Effector memory CD4-positive, alpha-beta T cell (primary cell): ENCODE data around the gene RFTN1.

Source experiments
- DNase-seq, 3 donors: peaks; one replicate each; pipeline ENCODE4 v3.0.0-alpha.2; 2020
- H3K27ac ChIP-seq: 2 replicates; pipeline ENCODE4 v1.7.0; 2013; ENCODE audit warnings: mild to moderate bottlenecking, low read length, moderate library complexity; ENCODE audit not compliant: insufficient read depth, poor library complexity, severe bottlenecking
- H3K27me3 ChIP-seq: replicated peaks from 2 replicates; pipeline ENCODE4 v1.7.0; 2013; ENCODE audit warnings: mild to moderate bottlenecking, low read length; ENCODE audit not compliant: insufficient read depth, control insufficient read depth, poor library complexity, severe bottlenecking
- H3K36me3 ChIP-seq: 2 replicates; pipeline ENCODE4 v1.7.0; 2013; ENCODE audit warnings: mild to moderate bottlenecking, low read length, moderate library complexity; ENCODE audit not compliant: control insufficient read depth, insufficient read depth
- H3K4me1 ChIP-seq: 2 replicates; pipeline ENCODE4 v1.7.0; 2013; ENCODE audit warnings: low read length, mild to moderate bottlenecking; ENCODE audit not compliant: control insufficient read depth, insufficient read depth, poor library complexity, severe bottlenecking
- H3K4me3 ChIP-seq: 2 replicates; pipeline ENCODE4 v1.7.0; 2013; ENCODE audit warnings: low read length, low read depth, mild to moderate bottlenecking; ENCODE audit not compliant: insufficient read depth, poor library complexity, severe bottlenecking
- H3K9me3 ChIP-seq: 2 replicates; pipeline ENCODE4 v1.7.0; 2013; ENCODE audit warnings: mild to moderate bottlenecking, low read length, moderate library complexity; ENCODE audit not compliant: control insufficient read depth

Gene RFTN1

GRCh38 chr3:16346413-16347081 is 167.0 kb downstream of the RFTN1 start:
- Histone ChIP-seq H3K36me3 (peaks cover 29% of the 10 kb centered on the region), H3K27ac (no peak overlapping the region), H3K9me3 (no peaks in the 10 kb centered on the region), H3K4me3 (no peak overlapping the region), H3K4me1 (no peaks in the 10 kb centered on the region), H3K27me3 (no peaks in the 10 kb centered on the region)
- no peak for DNase-seq

- DNase-seq: no peak
- peaks cover 16% of the 10 kb centered on the region for H3K36me3 ChIP-seq
- no peak overlapping the region for H3K27ac ChIP-seq
- no peaks in the 10 kb centered on the region for H3K9me3 ChIP-seq
- no peaks in the 10 kb centered on the region for H3K27me3 ChIP-seq
- H3K4me1 ChIP-seq: peaks cover 13% of the 10 kb centered on the region
- H3K4me3 ChIP-seq: no peak overlapping the region
Measured at GRCh38 chr3:16343101-16343500, 170.4 kb downstream of the RFTN1 start.

GRCh38 chr3:16338999-16339398 is 174.5 kb downstream of the RFTN1 start:
- DNase-seq: no peak
- H3K27ac ChIP-seq: no peak overlapping the region
- peaks cover 15% of the 10 kb centered on the region for H3K4me1 ChIP-seq
- H3K4me3 ChIP-seq: no peak overlapping the region
- H3K36me3 ChIP-seq: peaks cover 15% of the 10 kb centered on the region
- H3K9me3 ChIP-seq: no peaks in the 10 kb centered on the region
- H3K27me3 ChIP-seq: no peaks in the 10 kb centered on the region

- Histone ChIP-seq H3K9me3 (no peaks in the 10 kb centered on the region), H3K27me3 (no peaks in the 10 kb centered on the region), H3K27ac (peak overlapping the region; percentile 46), H3K4me3 (no peak overlapping the region), H3K4me1 (peaks cover 15% of the 10 kb centered on the region), H3K36me3 (peaks cover 15% of the 10 kb centered on the region)
- DNase-seq: peak; percentile 17 to 31 (median 20)
Measured at GRCh38 chr3:16337856-16338540, 175.5 kb downstream of the RFTN1 start.

- Histone ChIP-seq H3K27ac (no peak overlapping the region), H3K9me3 (no peaks in the 10 kb centered on the region), H3K36me3 (peaks cover 25% of the 10 kb centered on the region), H3K4me3 (no peak overlapping the region), H3K27me3 (no peaks in the 10 kb centered on the region), H3K4me1 (peaks cover 15% of the 10 kb centered on the region)
- no peak for DNase-seq
Measured at GRCh38 chr3:16336825-16337224, 176.7 kb downstream of the RFTN1 start.

GRCh38 chr3:16335772-16336645 is 177.5 kb downstream of the RFTN1 start:
- peaks cover 31% of the 10 kb centered on the region for H3K36me3 ChIP-seq

GRCh38 chr3:16335333-16335732 is 178.2 kb downstream of the RFTN1 start:
- Histone ChIP-seq H3K27ac (no peak overlapping the region), H3K4me1 (peaks cover 15% of the 10 kb centered on the region), H3K36me3 (peaks cover 38% of the 10 kb centered on the region), H3K4me3 (no peak overlapping the region), H3K27me3 (no peaks in the 10 kb centered on the region), H3K9me3 (peaks cover 9% of the 10 kb centered on the region)
- no peak for DNase-seq

More at GRCh38 chr3:16335772-16336645, 177.5 kb downstream of the RFTN1 start:
- Histone ChIP-seq H3K4me1 (peaks cover 15% of the 10 kb centered on the region), H3K4me3 (no peak overlapping the region), H3K27ac (no peak overlapping the region), H3K9me3 (peaks cover 6% of the 10 kb centered on the region), H3K27me3 (no peaks in the 10 kb centered on the region)
- no peak for DNase-seq

GRCh38 chr3:16334909-16335308 is 178.6 kb downstream of the RFTN1 start:
- Histone ChIP-seq H3K27ac (no peak overlapping the region), H3K4me1 (peaks cover 15% of the 10 kb centered on the region), H3K4me3 (no peak overlapping the region), H3K27me3 (no peaks in the 10 kb centered on the region), H3K36me3 (peaks cover 42% of the 10 kb centered on the region), H3K9me3 (peaks cover 9% of the 10 kb centered on the region)
- no peak for DNase-seq

GRCh38 chr3:16332904-16333426 is 180.5 kb downstream of the RFTN1 start:
- no peak overlapping the region for H3K27ac ChIP-seq
- H3K4me1 ChIP-seq: peaks cover under 1% of the 10 kb centered on the region
- no peak for DNase-seq
- H3K27me3 ChIP-seq: no peaks in the 10 kb centered on the region
- no peak overlapping the region for H3K4me3 ChIP-seq
- peaks cover 61% of the 10 kb centered on the region for H3K36me3 ChIP-seq
- H3K9me3 ChIP-seq: peaks cover 9% of the 10 kb centered on the region
